Keratinocyte (primary cell): ENCODE data around the gene DVL2. TPM values are rescaled to one million over a fixed set of nuclear protein-coding genes. Genes with fewer than 3 reads are reported as not detected.

Experiments used
- DNase-seq: peaks from one replicate; pipeline ENCODE4 v3.0.0-alpha.2; 2011; ENCODE audit warnings: low read depth, missing footprints, low spot score
- FAIRE-seq: peaks from 2 replicates; lab custom pipeline; 2011; peaks lifted over from hg19 to GRCh38; lab: Jason Lieb, UNC
- H2AFZ ChIP-seq: 2 replicates; pipeline ENCODE4 v1.6.0; 2012; ENCODE audit warnings: low read length, control low read depth, inconsistent platforms; ENCODE audit not compliant: control insufficient read depth
- H3K27ac ChIP-seq: 2 replicates; pipeline ENCODE4 v1.5.1; 2011; ENCODE audit warnings: low read length; ENCODE audit not compliant: control insufficient read depth, insufficient read depth
- H3K27me3 ChIP-seq: 3 replicates; pipeline ENCODE4 v1.6.0; 2011; ENCODE audit warnings: low read length; ENCODE audit not compliant: control insufficient read depth, insufficient read depth; ENCODE audit errors: extremely low read depth
- H3K36me3 ChIP-seq, 2 experiments: 2 replicates in 1 of 2; 3 replicates in 1 of 2; pipeline ENCODE4 v1.5.1; 2011; ENCODE audit warnings: low read length in 2 of 2, mild to moderate bottlenecking in 1 of 2; ENCODE audit not compliant: control insufficient read depth in 2 of 2, insufficient read depth in 2 of 2; ENCODE audit errors: extremely low read depth in 1 of 2
- H3K4me1 ChIP-seq: 3 replicates; pipeline ENCODE4 v1.5.1; 2011; ENCODE audit warnings: low read length; ENCODE audit not compliant: control insufficient read depth, insufficient read depth; ENCODE audit errors: extremely low read depth
- H3K4me2 ChIP-seq: 3 replicates; pipeline ENCODE4 v1.6.0; 2011; ENCODE audit warnings: low read depth, low read length; ENCODE audit not compliant: control insufficient read depth, insufficient read depth; ENCODE audit errors: extremely low read depth
- H3K4me3 ChIP-seq, 3 experiments: fragments of 200-600 bp in 1 of 3; sonication (generic) in 1 of 3; 2 replicates in 2 of 3; 3 replicates in 1 of 3; pipeline ENCODE4 v1.5.1; 2011 to 2016; ENCODE audit warnings: low read length in 3 of 3, mild to moderate bottlenecking in 3 of 3, control low read depth in 2 of 3, inconsistent platforms in 1 of 3, low read depth in 1 of 3, mixed read lengths in 1 of 3, mixed run types in 1 of 3, moderate library complexity in 1 of 3; ENCODE audit not compliant: control insufficient read depth in 2 of 3, insufficient read depth in 2 of 3; ENCODE audit errors: extremely low read depth in 1 of 3
- H3K79me2 ChIP-seq: 2 replicates; pipeline ENCODE4 v1.6.0; 2012; ENCODE audit warnings: low read length; ENCODE audit not compliant: control insufficient read depth, insufficient read depth
- H3K9ac ChIP-seq: 3 replicates; pipeline ENCODE4 v1.6.0; 2011; ENCODE audit warnings: low read length; ENCODE audit not compliant: control insufficient read depth, insufficient read depth; ENCODE audit errors: extremely low read depth
- H3K9me1 ChIP-seq: 3 replicates; pipeline ENCODE4 v1.6.0; 2011; ENCODE audit warnings: low read length; ENCODE audit not compliant: control insufficient read depth, insufficient read depth; ENCODE audit errors: extremely low read depth
- H3K9me3 ChIP-seq: 2 replicates; pipeline ENCODE4 v1.5.1; 2012; ENCODE audit warnings: low read depth, low read length; ENCODE audit not compliant: control insufficient read depth
- H4K20me1 ChIP-seq: 3 replicates; pipeline ENCODE4 v1.6.0; 2011; ENCODE audit warnings: low read length; ENCODE audit not compliant: control insufficient read depth, insufficient read depth; ENCODE audit errors: extremely low read depth
- CTCF ChIP-seq, 3 experiments: IDR thresholded peaks in 1 of 3; conservative IDR thresholded peaks in 1 of 3; optimal IDR thresholded peaks in 1 of 3; 2 replicates in 2 of 3; 3 replicates in 1 of 3; pipeline versions ENCODE3 to v1.5.1; 2011; ENCODE audit warnings: low read length in 3 of 3, mild to moderate bottlenecking in 3 of 3, moderate library complexity in 2 of 3, control low read depth in 1 of 3, inconsistent platforms in 1 of 3; ENCODE audit not compliant: insufficient read depth in 2 of 3; ENCODE audit errors: extremely low read depth in 1 of 3
- EZH2 ChIP-seq: IDR thresholded peaks from one replicate; pipeline ENCODE4 v1.6.1; 2012; ENCODE audit warnings: inconsistent platforms, mild to moderate bottlenecking, low read length, moderate library complexity
- dilution Hi-C: fragments of 300-500 bp; cut with MboI; formaldehyde crosslinking; loops from one replicate; pipeline ENCODE4 v1.7.0; 2020; ENCODE audit warnings: low sequenced_read_pairs; ENCODE audit not compliant: extremely low pct_ligation_motif_present
- polyA plus RNA-seq, 5 experiments: library from polyadenylated mRNA; depleted of rRNA in 3 of 5; stranded (reverse) in 3 of 5; stranded (forward) in 1 of 5; unstranded in 1 of 5; fragments of >200 nt; gene quantifications; 1 replicate in 1 of 5; 2 replicates in 3 of 5; 3 replicates in 1 of 5; pipeline versions ENCODE4 v1.2.1 to v1.2.3, GENCODE V29; 2011 to 2012; ENCODE audit warnings: missing spikeins in 2 of 5, low read depth in 1 of 5, low replicate concordance in 1 of 5

DVL2 gene
- polyA plus RNA-seq, 1 donor (not counting 4 experiments of a cell fraction or from before 2014, with no cell fraction given), result 3.7 TPM

GRCh38 chr17:7204336-7204735 lies 30.0 kb downstream of the DVL2 start:
- Histone ChIP-seq H3K27ac (no peak overlapping the region), H3K36me3 (no peaks in the 10 kb centered on the region), H4K20me1 (no peaks in the 10 kb centered on the region), H3K79me2 (no peaks in the 10 kb centered on the region), H3K9me3 (no peaks in the 10 kb centered on the region), H3K27me3 (no peaks in the 10 kb centered on the region), H3K9me1 (no peaks in the 10 kb centered on the region), H3K4me3 (no peak overlapping the region), H3K9ac (peak overlapping the region; percentile 52), H2AFZ (no peak overlapping the region), H3K4me2 (no peak overlapping the region), H3K4me1 (peaks cover 5% of the 10 kb centered on the region)
- dilution Hi-C loops, result no loop called here
- no peak for DNase-seq
- FAIRE-seq, result no peak
- no peak for TF ChIP-seq CTCF (optimal IDR thresholded peaks at IDR 0.05 in 1 of 3, IDR thresholded peaks at IDR 0.05 in 1 of 3, conservative IDR thresholded peaks at IDR 0.05 in 1 of 3; ENCODE audit: extremely low read depth in 1 of 3, insufficient read depth in 2 of 3, low read length in 3 of 3)
- no peak for TF ChIP-seq EZH2

- Histone ChIP-seq H3K36me3 (no peaks in the 10 kb centered on the region), H3K27ac (no peak overlapping the region), H3K4me2 (no peak overlapping the region), H2AFZ (no peak overlapping the region), H3K4me3 (no peak overlapping the region), H3K9me3 (no peaks in the 10 kb centered on the region), H3K79me2 (no peaks in the 10 kb centered on the region), H3K9me1 (no peaks in the 10 kb centered on the region), H3K9ac (no peak overlapping the region), H4K20me1 (no peaks in the 10 kb centered on the region), H3K4me1 (peaks cover 5% of the 10 kb centered on the region), H3K27me3 (no peaks in the 10 kb centered on the region)
- FAIRE-seq, result no peak
- TF ChIP-seq CTCF (optimal IDR thresholded peaks at IDR 0.05 in 1 of 3, IDR thresholded peaks at IDR 0.05 in 1 of 3, conservative IDR thresholded peaks at IDR 0.05 in 1 of 3; ENCODE audit: extremely low read depth in 1 of 3, insufficient read depth in 2 of 3, low read length in 3 of 3), result no peak
- no peak for TF ChIP-seq EZH2
- dilution Hi-C loops, result no loop called here
- no peak for DNase-seq
Measured at GRCh38 chr17:7203391-7203790, 30.9 kb downstream of the DVL2 start.
